ENCODE measurements around the gene ZNF20.
"Not testable (repeated sequence)": the region's sequence is repeated elsewhere in the genome, so short reads cannot be mapped to it uniquely, and the experiment has no call there.

GRCh38 chr19:12103909-12104308, 36.2 kb downstream of the ZNF20 start:
- not testable (repeated sequence) for TF ChIP-seq CTCF (IDR thresholded peaks at IDR 0.05; ENCODE audit: low read depth, low read length); EZH2phosphoT487 (IDR thresholded peaks at IDR 0.05; ENCODE audit: low read depth)
